ENCODE data around the gene CUL2.
"Not testable (repeated sequence)": the region's sequence is repeated elsewhere in the genome, so short reads cannot be mapped to it uniquely, and the experiment has no call there.

Gene CUL2

DNA sequence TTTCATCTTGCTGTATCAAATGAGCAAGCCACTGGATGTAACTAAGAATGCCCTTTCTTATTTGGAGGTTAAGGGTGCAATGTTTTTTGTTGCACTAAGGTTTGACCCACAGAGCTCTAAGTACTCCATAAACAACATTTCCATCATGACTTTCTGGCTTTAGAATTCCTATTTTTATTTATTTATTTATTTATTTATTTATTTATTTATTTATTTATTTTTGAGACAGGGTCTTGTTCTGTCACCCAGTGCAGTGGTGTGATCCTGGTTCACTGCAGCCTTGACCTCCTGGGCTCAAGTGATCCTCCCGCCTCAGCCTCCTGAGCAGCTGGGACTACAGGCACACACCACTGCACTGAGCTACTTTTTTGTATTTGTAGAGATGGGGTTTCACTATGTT is 9.9 kb downstream of the CUL2 start:
- DNase-seq (ENCODE audit: low read depth in 2 of 3, low spot score in 2 of 3): not testable (repeated sequence)

- no peak for DNase-seq (ENCODE audit: low read depth in 2 of 3, low spot score in 2 of 3)
These were observed 10.4 kb downstream of the CUL2 start for GRCh38 chr10:35079763-35080162.

- no peak for DNase-seq (ENCODE audit: low read depth in 2 of 3, low spot score in 2 of 3)
These were observed 10.9 kb downstream of the CUL2 start for GRCh38 chr10:35079265-35079664.

GRCh38 chr10:35075228-35075627 is 14.9 kb downstream of the CUL2 start:
- no peak for DNase-seq (ENCODE audit: low read depth in 2 of 3, low spot score in 2 of 3)

DNA sequence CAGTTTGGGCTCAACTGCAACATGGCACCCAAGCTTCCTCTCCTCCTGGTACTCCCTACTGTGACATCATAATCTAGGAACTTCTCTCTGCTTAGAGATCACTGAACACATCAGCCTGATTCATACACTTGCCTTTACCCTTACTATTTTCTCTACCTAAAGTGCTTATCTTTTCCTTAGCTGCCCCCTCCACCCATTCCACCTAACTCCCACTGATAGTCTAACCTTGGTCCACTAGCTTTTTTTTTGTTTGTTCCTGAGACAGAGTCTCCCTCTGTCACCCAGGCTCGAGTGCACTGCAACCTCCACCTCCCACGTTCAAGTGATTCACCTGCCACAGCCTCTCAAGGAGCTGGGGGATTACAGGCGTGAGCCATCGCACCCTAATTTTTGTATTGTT is 15.9 kb downstream of the CUL2 start:
- no peak for DNase-seq (ENCODE audit: low read depth in 2 of 3, low spot score in 2 of 3)

DNA sequence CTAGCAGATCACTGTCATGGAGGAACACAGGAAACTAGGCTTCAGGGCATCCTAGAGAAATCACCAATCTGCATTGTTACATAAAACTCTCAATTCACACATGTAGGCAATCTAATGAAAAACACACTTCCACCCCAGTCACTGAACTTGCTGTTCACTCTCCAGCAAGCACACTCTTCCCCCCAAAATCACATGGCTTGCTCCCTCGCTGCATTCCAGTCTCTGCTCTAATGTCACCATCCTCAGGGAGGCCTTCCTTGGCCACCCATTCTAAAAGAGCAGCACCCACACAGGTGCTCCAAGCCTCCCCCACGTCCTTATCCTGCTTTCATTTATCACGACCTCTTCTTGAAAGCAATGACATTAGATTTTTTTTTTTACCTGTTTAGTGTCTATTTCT is 19.6 kb downstream of the CUL2 start:
- DNase-seq (ENCODE audit: low read depth in 2 of 3, low spot score in 2 of 3): no peak

DNA sequence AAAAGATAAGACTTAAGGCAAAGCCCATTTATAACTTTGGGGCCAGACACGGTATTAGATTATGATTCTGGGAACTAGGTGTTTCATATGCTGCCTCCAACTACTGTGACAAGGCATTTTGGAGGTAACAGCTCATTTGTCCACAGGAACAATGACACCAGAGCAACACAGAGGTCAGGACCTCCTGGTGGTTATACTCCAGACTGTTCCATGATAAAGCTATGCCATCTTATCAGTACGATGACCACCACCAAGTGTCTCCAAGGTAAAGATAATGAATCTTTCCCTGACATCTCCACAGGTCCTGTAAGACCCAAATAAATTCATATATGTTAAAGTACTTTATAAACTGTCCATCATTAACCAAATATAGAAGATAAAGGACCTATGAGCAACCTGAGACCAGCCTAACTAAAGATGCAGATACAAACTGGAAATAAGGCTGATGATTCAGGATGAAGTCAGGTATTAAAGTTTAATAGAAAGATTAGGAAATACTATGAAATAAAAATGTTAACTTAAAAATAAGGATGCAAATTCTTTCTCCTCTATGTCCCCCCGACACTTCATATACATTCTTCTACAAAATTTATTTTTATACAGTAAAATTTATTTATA is 26.2 kb downstream of the CUL2 start:
- DNase-seq (ENCODE audit: low read depth in 2 of 3, low spot score in 2 of 3): no peak

DNA sequence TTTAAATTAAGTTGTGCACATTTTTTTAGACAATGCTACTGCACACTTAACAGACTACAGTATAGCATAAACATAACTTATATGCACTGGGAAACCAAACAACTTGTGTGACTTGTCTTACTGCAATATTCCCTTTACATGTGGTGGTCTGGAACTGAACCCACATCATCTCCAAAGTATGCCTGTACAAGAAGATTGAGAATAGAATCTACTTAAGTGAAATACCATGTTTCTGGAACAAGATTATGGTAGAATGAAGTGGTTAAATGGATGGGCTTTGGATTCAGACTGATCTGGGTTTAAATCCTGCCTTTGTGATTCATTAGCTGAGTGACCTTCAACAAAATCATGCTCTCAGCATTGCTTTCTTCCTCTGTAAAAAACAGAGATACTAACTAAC is 30.7 kb downstream of the CUL2 start:
- no peak for DNase-seq (ENCODE audit: low read depth in 2 of 3, low spot score in 2 of 3)

- no peak for DNase-seq (ENCODE audit: low read depth in 2 of 3, low spot score in 2 of 3)
These were observed 31.5 kb downstream of the CUL2 start for GRCh38 chr10:35058686-35059085.

- DNase-seq (ENCODE audit: low read depth in 2 of 3, low spot score in 2 of 3): no peak
These were observed 32.0 kb downstream of the CUL2 start for GRCh38 chr10:35058134-35058533.

DNA sequence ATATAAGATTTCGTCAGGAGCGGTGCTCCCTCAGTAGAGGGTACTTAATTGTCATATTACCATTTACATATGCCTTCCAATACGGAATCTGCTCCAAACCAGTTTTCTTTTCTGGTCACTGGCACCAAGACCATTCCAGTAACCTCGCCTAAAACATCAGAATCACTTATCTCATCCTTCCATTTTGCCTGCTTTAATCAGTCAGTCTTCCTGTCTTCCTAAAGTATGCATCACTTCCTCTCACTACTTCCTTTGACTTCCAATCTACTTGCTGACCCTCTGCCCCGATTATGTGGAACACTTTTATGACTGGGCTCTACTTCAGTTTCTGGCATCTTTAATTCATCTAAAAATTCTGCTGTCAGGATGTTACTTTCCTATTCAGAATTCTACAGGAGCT is 33.5 kb downstream of the CUL2 start:
- DNase-seq (ENCODE audit: low read depth in 2 of 3, low spot score in 2 of 3): no peak

- DNase-seq (ENCODE audit: low read depth in 2 of 3, low spot score in 2 of 3): no peak
These were observed 34.0 kb downstream of the CUL2 start for GRCh38 chr10:35056133-35056532.

GRCh38 chr10:35050568-35050967 is 39.6 kb downstream of the CUL2 start:
- no peak for DNase-seq (ENCODE audit: low read depth in 2 of 3, low spot score in 2 of 3)

- no peak for DNase-seq (ENCODE audit: low read depth in 2 of 3, low spot score in 2 of 3)
These were observed 44.1 kb downstream of the CUL2 start for GRCh38 chr10:35046074-35046473.

DNA sequence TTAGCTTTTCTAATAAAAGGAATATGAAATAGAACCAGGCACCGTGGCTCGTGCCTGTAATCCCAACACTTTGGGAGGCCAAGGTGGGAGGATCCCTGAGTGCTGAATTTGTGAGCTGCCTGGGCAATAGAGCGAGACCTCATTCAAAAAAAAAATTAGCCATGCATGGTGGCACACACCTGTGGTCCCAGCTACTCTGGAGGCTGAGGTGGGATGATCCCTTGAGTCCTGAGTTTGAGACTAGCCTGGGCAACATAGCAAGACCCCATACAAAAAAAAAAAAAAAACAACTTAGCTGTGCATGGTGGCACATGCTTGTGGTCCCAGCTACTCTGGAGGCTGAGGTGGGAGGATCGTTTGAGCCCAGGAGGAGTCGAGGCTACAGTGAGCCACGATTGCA is 44.9 kb downstream of the CUL2 start:
- DNase-seq (ENCODE audit: low read depth in 2 of 3, low spot score in 2 of 3): not testable (repeated sequence)

DNA sequence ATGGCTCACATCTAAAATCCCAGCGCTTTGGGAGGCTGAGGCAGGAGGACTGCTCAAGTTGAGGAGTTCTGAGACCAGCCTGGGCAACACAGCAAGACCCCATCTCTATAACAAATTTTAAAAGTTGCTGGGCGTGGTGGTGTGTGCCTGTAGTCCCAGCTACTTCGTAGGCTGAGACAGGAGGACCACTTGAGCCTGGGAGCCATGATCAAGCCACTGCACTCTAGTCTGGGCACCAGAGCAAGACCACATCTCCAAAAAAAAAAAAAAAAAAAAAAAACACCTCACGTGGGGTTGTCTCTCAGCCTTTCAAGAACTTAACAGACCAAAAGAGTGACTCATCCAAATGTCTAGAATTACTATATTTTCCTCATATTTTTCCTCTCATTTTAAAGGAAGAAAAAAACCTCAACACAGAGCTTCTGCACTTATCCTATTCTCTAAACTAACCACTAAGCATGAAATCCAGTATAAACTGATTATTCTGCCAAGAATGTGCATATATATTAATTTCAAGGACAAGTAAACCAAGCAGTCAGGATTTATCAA is 46.3 kb downstream of the CUL2 start:
- no peak for DNase-seq (ENCODE audit: low read depth in 2 of 3, low spot score in 2 of 3)

GRCh38 chr10:35042783-35043182 is 47.4 kb downstream of the CUL2 start:
- no peak for DNase-seq (ENCODE audit: low read depth in 2 of 3, low spot score in 2 of 3)

DNA sequence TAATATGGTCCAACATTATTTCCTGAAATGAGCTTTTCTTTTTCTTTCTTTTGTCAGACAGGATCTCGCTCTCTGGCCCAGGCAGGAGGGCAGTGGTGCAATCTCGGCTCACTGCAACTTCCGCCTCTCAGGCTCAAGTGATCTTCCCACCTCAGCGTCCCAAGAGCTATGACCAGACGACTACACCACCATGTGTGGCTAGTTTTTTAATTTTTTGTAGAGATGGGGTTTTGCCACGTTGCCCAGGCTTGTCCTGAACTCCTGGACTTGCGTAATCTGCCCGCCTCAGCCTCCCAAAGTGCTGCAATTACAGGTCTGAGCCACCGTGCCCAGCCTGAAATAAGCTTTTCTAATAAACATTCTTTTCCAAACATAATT is 48.6 kb downstream of the CUL2 start:
- DNase-seq (ENCODE audit: low read depth in 2 of 3, low spot score in 2 of 3): no peak

GRCh38 chr10:35040760-35041501 is 49.2 kb downstream of the CUL2 start:
- no peak for DNase-seq (ENCODE audit: low read depth in 2 of 3, low spot score in 2 of 3)

DNA sequence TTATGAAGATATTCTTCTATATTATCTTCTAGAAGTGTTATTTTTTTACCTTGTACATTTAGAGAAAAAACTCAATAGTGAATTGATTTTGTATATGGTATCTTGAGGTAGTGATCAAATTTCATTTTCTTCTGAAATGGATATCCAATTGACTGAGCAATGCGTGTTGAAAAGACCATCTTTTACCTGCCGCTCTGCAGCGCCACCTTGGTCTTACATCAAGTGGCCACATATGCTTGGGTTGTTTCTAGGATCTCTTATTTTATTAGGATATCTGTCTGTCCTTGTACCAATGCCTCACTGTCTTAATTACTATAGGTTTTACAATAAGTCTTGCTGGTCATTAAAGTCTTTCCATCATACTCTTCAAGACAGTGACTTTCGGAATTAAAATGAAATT is 53.0 kb downstream of the CUL2 start:
- DNase-seq (ENCODE audit: low read depth in 2 of 3, low spot score in 2 of 3): no peak

DNA sequence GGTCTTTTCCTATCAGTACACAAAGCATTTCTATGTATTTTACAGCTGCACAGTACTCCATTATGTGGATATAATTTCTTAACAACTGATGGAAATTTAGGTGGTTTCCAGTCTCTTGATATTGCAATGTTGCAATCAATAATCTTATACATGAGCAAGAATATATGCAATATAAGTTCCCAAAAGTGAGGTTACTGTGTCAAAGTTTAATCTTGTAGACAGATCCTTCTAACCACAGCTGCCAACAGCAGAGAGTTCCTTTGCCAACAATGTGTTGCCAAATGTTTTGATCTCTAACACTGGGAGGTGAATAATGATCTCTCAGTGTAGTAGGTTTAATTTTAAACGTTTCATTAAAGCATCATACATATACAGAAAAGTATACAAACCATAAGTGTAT is 54.5 kb downstream of the CUL2 start:
- DNase-seq (ENCODE audit: low read depth in 2 of 3, low spot score in 2 of 3): no peak

- no peak for DNase-seq (ENCODE audit: low read depth in 2 of 3, low spot score in 2 of 3)
These were observed 62.6 kb downstream of the CUL2 start for GRCh38 chr10:35027567-35027966.

GRCh38 chr10:35025916-35026315 is 64.2 kb downstream of the CUL2 start:
- DNase-seq (ENCODE audit: low read depth in 2 of 3, low spot score in 2 of 3): no peak

All from activated CD8-positive, alpha-beta memory T cell treated with anti-CD3 and anti-CD28 coated beads for 48 hours (primary cell).